Measurements from ENCODE around the gene ACOT7. TPM values are rescaled to one million over a fixed set of nuclear protein-coding genes. Genes with fewer than 3 reads are reported as not detected.

ACOT7 gene
- total RNA-seq, 1 donor from 2014 or later = 48.1 TPM

- Mint-ChIP-seq H3K27ac (ENCODE audit: unreplicated experiment) (no peak overlapping the region), H3K4me1 (ENCODE audit: low read depth) (peaks cover 36% of the 10 kb centered on the region), H3K36me3 (ENCODE audit: low read depth) (peaks cover 2% of the 10 kb centered on the region), H3K9me3 (ENCODE audit: low read depth) (no peaks in the 10 kb centered on the region), H3K27me3 (ENCODE audit: low read depth) (no peaks in the 10 kb centered on the region), H3K4me3 (ENCODE audit: unreplicated experiment) (no peak overlapping the region)
- no peak for DNase-seq (ENCODE audit: low spot score)
- TF ChIP-seq CTCF (IDR thresholded peaks at IDR 0.05) = no peak
Measured at GRCh38 chr1:6274102-6274501, 119.5 kb downstream of the ACOT7 start.

GRCh38 chr1:6273380-6273891 is 120.1 kb downstream of the ACOT7 start:
- no peak for DNase-seq (ENCODE audit: low spot score)
- peaks cover 36% of the 10 kb centered on the region for H3K4me1 Mint-ChIP-seq (ENCODE audit: low read depth)

GRCh38 chr1:6272868-6273267 is 120.7 kb downstream of the ACOT7 start:
- H3K27ac Mint-ChIP-seq (ENCODE audit: unreplicated experiment) = peak overlapping the region; percentile 57
- H3K4me3 Mint-ChIP-seq (ENCODE audit: unreplicated experiment) = no peak overlapping the region

More at GRCh38 chr1:6273380-6273891, 120.1 kb downstream of the ACOT7 start:
- no peak for TF ChIP-seq CTCF (IDR thresholded peaks at IDR 0.05)
- H3K36me3 Mint-ChIP-seq (ENCODE audit: low read depth) = peaks cover 2% of the 10 kb centered on the region
- H3K9me3 Mint-ChIP-seq (ENCODE audit: low read depth) = no peaks in the 10 kb centered on the region
- no peak overlapping the region for H3K4me3 Mint-ChIP-seq (ENCODE audit: unreplicated experiment)
- peak overlapping the region; percentile 57 for H3K27ac Mint-ChIP-seq (ENCODE audit: unreplicated experiment)
- no peaks in the 10 kb centered on the region for H3K27me3 Mint-ChIP-seq (ENCODE audit: low read depth)

GRCh38 chr1:6272452-6272851 is 121.1 kb downstream of the ACOT7 start:
- no peak for DNase-seq (ENCODE audit: low spot score)
- Mint-ChIP-seq H3K36me3 (ENCODE audit: low read depth) (no peaks in the 10 kb centered on the region), H3K27me3 (ENCODE audit: low read depth) (no peaks in the 10 kb centered on the region), H3K4me1 (ENCODE audit: low read depth) (peaks cover 32% of the 10 kb centered on the region), H3K27ac (ENCODE audit: unreplicated experiment) (no peak overlapping the region), H3K9me3 (ENCODE audit: low read depth) (no peaks in the 10 kb centered on the region), H3K4me3 (ENCODE audit: unreplicated experiment) (no peak overlapping the region)
- TF ChIP-seq CTCF (IDR thresholded peaks at IDR 0.05) = no peak

More at GRCh38 chr1:6272868-6273267, 120.7 kb downstream of the ACOT7 start:
- no peak for DNase-seq (ENCODE audit: low spot score)
- H3K9me3 Mint-ChIP-seq (ENCODE audit: low read depth) = no peaks in the 10 kb centered on the region
- H3K27me3 Mint-ChIP-seq (ENCODE audit: low read depth) = no peaks in the 10 kb centered on the region
- TF ChIP-seq CTCF (IDR thresholded peaks at IDR 0.05) = peak; percentile 36
- H3K36me3 Mint-ChIP-seq (ENCODE audit: low read depth) = no peaks in the 10 kb centered on the region
- H3K4me1 Mint-ChIP-seq (ENCODE audit: low read depth) = peaks cover 36% of the 10 kb centered on the region

- Mint-ChIP-seq H3K36me3 (ENCODE audit: low read depth) (no peaks in the 10 kb centered on the region), H3K27me3 (ENCODE audit: low read depth) (no peaks in the 10 kb centered on the region), H3K4me1 (ENCODE audit: low read depth) (peaks cover 27% of the 10 kb centered on the region), H3K9me3 (ENCODE audit: low read depth) (no peaks in the 10 kb centered on the region), H3K27ac (ENCODE audit: unreplicated experiment) (no peak overlapping the region), H3K4me3 (ENCODE audit: unreplicated experiment) (no peak overlapping the region)
- TF ChIP-seq CTCF (IDR thresholded peaks at IDR 0.05) = no peak
- DNase-seq (ENCODE audit: low spot score) = no peak
Measured at GRCh38 chr1:6271554-6271953, 122.0 kb downstream of the ACOT7 start.
